Measurements from ENCODE around the gene TFDP1.

GRCh38 chr13:113591750-113592149 lies 7.2 kb downstream of the TFDP1 start:
- TF ChIP-seq, protein P1, sequence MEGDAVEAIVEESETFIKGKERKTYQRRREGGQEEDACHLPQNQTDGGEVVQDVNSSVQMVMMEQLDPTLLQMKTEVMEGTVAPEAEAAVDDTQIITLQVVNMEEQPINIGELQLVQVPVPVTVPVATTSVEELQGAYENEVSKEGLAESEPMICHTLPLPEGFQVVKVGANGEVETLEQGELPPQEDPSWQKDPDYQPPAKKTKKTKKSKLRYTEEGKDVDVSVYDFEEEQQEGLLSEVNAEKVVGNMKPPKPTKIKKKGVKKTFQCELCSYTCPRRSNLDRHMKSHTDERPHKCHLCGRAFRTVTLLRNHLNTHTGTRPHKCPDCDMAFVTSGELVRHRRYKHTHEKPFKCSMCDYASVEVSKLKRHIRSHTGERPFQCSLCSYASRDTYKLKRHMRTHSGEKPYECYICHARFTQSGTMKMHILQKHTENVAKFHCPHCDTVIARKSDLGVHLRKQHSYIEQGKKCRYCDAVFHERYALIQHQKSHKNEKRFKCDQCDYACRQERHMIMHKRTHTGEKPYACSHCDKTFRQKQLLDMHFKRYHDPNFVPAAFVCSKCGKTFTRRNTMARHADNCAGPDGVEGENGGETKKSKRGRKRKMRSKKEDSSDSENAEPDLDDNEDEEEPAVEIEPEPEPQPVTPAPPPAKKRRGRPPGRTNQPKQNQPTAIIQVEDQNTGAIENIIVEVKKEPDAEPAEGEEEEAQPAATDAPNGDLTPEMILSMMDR (IDR thresholded peaks at IDR 0.05), result no peak
- TF ChIP-seq POLR2A (IDR thresholded peaks at IDR 0.05), result no peak
